ENCODE data around the gene AHNAK2.

The AHNAK2 gene

DNA sequence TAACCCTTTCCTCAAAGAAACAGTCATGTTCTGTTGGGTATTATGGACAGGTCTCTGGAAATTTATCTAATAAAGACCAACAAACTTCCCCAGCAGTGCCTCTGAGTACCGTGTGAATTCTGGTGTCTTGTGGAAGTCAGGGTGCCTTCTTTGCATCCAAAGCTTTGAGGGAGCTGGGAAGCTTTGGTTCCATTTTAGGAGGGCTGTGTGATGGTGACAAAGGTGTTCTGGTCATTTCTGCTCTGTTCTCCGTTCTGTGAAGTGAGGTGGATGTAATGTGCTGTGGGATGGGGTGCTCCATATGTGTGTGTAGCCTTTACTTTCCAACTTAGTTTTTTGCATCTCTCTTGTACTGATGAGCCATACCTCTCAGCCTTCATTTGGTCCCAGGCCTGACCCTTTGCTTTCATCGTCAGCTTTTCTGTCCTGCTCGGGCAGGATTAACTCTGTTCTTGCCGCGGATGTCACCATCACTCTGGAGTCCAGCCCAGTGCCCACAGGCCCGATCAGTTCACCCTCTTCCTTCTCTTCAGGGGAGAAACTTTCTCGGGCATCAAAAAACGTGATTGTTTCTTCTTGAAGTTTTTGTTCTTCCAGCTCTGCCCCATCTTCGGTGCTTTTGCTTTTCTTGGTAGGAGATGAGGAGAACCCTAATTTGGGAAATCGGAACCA is 40.3 kb downstream of the AHNAK2 start:
- 87% methylated on average over 11 of the region's 11 CpGs for WGBS
- H3K9ac ChIP-seq (ENCODE audit: low read depth, low read length), result no peak overlapping the region
- H3K36me3 ChIP-seq (ENCODE audit: insufficient read depth, low read length), result no peaks in the 10 kb centered on the region
- H3K9me3 ChIP-seq (ENCODE audit: insufficient read depth, low read depth, low read length), result no peaks in the 10 kb centered on the region
- no peaks in the 10 kb centered on the region for H3K4me1 ChIP-seq (ENCODE audit: insufficient read depth, low read length)
- no peak overlapping the region for H3K27ac ChIP-seq (ENCODE audit: low read depth, low read length)
- H3K4me3 ChIP-seq (ENCODE audit: low read length), result no peak overlapping the region
- peaks cover 51% of the 10 kb centered on the region for H3K27me3 ChIP-seq (ENCODE audit: insufficient read depth, low read length)

DNA sequence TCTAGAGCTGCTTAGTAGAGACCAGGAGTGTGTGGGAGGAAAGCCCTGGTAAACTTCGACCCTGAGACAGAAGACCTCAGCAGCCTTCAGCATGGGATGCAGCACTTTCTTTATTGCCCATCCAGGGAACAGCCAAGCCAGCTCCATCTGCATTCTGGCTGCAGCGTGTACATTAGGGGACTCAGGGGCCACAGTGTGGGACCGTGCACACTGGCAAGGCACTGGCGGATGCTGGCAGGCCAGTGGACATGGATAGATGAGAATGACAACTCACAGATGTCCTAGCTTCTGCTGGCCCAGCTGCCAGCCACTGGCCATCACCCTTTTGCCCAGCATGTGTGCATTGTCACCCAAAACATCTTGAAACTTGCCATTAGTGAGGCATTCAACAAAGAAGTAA is 41.0 kb downstream of the AHNAK2 start:
- H3K36me3 ChIP-seq (ENCODE audit: insufficient read depth, low read length), result no peaks in the 10 kb centered on the region
- WGBS, result 83% methylated on average over 4 of the region's 4 CpGs
- peaks cover 58% of the 10 kb centered on the region for H3K27me3 ChIP-seq (ENCODE audit: insufficient read depth, low read length)
- no peak overlapping the region for H3K27ac ChIP-seq (ENCODE audit: low read depth, low read length)
- H3K9me3 ChIP-seq (ENCODE audit: insufficient read depth, low read depth, low read length), result no peaks in the 10 kb centered on the region
- H3K9ac ChIP-seq (ENCODE audit: low read depth, low read length), result no peak overlapping the region
- H3K4me3 ChIP-seq (ENCODE audit: low read length), result no peak overlapping the region
- no peaks in the 10 kb centered on the region for H3K4me1 ChIP-seq (ENCODE audit: insufficient read depth, low read length)

DNA sequence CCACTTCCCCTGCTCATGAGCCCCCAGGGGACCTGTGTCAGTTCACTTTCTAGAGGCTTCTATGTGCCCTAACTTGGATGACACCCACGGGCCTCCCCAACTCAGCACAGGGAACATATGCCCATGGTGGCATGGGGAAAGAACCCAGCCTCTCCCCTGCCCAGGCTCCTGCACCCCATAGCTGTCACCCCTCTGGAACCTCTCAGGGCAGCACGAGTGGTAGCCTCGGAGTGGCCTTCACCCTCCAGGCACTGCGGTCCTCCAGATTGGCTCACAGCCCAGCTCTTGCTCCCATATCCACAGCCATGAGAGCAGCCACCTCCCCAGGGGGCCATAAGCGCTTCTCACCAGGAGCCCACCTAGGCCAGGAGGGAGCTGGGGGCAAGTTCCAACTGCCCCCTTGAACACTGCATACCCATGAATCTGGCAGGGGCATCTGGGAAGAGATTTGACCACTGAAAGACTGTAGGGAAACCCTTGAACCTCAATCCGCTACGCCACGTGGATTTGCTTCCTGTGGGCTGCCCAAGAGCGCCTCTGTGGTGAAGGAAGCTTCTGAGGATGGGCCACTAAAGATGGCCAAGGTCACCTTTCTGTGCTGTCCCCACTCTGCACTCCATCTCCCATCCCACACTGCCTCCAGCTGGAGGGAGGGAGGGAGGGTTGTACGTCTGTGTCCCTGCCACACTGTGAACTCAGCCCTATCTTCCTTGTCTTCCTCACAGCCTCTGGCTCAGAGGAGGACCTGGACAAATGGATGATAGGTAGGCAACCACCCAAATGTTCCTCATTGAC is 41.6 kb downstream of the AHNAK2 start:
- Histone ChIP-seq H3K9ac (ENCODE audit: low read depth, low read length) (no peak overlapping the region), H3K27ac (ENCODE audit: low read depth, low read length) (no peak overlapping the region), H3K4me3 (ENCODE audit: low read length) (no peak overlapping the region), H3K9me3 (ENCODE audit: insufficient read depth, low read depth, low read length) (no peaks in the 10 kb centered on the region), H3K4me1 (ENCODE audit: insufficient read depth, low read length) (no peaks in the 10 kb centered on the region), H3K36me3 (ENCODE audit: insufficient read depth, low read length) (no peaks in the 10 kb centered on the region), H3K27me3 (ENCODE audit: insufficient read depth, low read length) (peaks cover 64% of the 10 kb centered on the region)
- 90% methylated on average over 9 of the region's 10 CpGs for WGBS

DNA sequence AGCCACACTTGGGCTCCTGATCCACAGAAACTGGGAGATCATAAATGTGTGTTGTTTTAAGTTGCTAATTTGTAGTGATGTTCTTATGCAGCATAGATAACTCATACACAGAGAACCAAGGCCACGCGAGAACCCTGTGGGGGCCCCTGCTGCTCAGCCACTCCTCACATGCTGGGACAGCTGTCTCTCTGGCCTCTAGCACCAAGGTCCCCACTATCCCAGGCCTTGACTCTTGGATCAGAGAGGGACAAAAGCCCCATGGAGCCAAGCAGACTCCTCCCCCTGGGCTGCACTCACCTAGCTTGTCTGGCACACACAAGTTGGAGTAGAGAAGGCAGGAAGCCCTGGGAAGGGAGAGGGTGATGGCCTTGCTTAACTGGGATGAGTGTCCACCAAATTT is 42.2 kb downstream of the AHNAK2 start:
- Histone ChIP-seq H3K27me3 (ENCODE audit: insufficient read depth, low read length) (peaks cover 70% of the 10 kb centered on the region), H3K36me3 (ENCODE audit: insufficient read depth, low read length) (no peaks in the 10 kb centered on the region), H3K27ac (ENCODE audit: low read depth, low read length) (no peak overlapping the region), H3K9me3 (ENCODE audit: insufficient read depth, low read depth, low read length) (no peaks in the 10 kb centered on the region), H3K4me1 (ENCODE audit: insufficient read depth, low read length) (no peaks in the 10 kb centered on the region), H3K9ac (ENCODE audit: low read depth, low read length) (no peak overlapping the region), H3K4me3 (ENCODE audit: low read length) (no peak overlapping the region)
- 88% methylated on average over 2 of the region's 2 CpGs for WGBS

DNA sequence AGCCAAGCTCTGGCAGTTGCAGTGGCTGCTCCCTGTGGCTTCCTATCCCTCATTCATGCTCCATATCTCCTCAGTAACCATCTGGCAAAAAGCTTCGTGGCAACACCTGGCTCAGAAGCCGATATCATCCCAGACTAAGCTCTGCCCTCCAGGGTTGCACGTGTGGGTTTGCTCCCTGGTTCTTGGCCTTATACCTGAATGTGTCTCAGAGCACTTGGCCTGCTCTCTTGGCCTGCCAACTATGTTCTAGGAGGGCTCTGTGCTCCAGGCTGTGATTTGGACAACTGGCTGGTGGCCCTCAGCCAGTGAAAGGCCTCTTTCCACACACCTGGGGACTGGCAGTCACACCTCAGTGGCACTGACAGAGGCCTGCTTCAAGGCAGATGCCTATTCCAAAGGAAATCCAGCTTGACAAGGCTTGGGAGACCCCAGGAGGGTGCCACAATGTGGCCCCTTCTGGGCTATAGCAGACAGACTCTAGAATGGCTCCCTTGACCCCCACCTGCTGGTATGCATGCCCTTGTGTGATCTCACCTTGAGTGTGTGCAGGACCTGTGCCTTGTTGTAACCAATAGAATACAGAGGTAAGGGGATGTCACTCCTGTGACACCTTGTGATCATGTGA is 43.0 kb downstream of the AHNAK2 start:
- Histone ChIP-seq H3K9me3 (ENCODE audit: insufficient read depth, low read depth, low read length) (no peaks in the 10 kb centered on the region), H3K9ac (ENCODE audit: low read depth, low read length) (no peak overlapping the region), H3K4me1 (ENCODE audit: insufficient read depth, low read length) (no peaks in the 10 kb centered on the region), H3K27me3 (ENCODE audit: insufficient read depth, low read length) (peaks cover 76% of the 10 kb centered on the region), H3K27ac (ENCODE audit: low read depth, low read length) (no peak overlapping the region), H3K36me3 (ENCODE audit: insufficient read depth, low read length) (no peaks in the 10 kb centered on the region), H3K4me3 (ENCODE audit: low read length) (no peak overlapping the region)
- WGBS, result 87% methylated on average over 3 of the region's 3 CpGs

DNA sequence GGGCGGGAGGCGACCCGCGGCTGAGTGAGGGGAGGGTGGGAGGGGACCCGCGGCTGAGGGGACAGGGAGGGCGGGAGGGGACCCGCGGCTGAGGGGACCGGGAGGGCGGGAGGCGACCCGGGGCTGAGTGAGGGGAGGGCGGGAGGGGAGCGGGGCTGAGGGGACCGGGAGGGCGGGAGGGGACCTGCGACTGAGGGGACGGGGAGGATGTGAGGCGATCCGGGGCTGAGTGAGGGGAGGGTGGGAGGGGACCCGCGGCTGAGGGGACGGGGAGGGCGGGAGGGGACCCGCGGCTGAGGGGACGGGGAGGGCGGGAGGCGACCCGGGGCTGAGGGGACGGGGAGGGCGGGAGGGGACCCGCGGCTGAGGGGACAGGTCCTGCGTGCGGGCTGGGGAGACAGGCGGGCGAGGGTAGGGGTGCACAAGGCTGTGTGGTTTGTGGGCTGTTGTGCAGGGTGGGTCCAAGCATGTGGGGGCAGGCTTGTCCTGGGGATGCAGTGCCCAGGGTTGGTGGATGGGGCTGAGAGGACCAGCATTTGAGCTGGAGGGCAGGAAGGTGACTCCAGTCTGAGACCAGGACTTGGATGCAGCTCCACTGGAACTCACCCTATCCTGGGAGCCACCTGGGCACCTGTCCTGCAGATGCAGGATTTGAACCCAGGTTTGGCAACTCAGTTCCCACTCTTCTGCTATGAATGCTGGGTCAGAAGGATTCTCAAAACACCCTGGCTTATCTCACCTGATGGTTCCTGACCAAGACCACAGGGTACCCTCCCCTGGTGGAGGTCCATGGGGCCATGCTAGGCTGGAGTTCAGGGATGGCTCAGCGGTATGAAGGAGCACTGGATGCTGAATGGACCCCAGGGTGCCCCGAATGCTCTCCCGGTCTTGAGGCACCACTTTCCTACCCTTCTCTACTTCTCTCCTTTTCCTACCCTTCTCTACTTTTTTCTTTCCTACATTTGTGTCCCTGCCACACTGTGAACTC is 44.1 kb downstream of the AHNAK2 start:
- H3K36me3 ChIP-seq (ENCODE audit: insufficient read depth, low read length), result no peaks in the 10 kb centered on the region
- no peak overlapping the region for H3K27ac ChIP-seq (ENCODE audit: low read depth, low read length)
- H3K9ac ChIP-seq (ENCODE audit: low read depth, low read length), result no peak overlapping the region
- no peaks in the 10 kb centered on the region for H3K4me1 ChIP-seq (ENCODE audit: insufficient read depth, low read length)
- peak overlapping the region; percentile 42 for H3K4me3 ChIP-seq (ENCODE audit: low read length)
- no peaks in the 10 kb centered on the region for H3K9me3 ChIP-seq (ENCODE audit: insufficient read depth, low read depth, low read length)
- WGBS, result 23% methylated on average over 19 of the region's 42 CpGs
- H3K27me3 ChIP-seq (ENCODE audit: insufficient read depth, low read length), result peaks cover 79% of the 10 kb centered on the region

DNA sequence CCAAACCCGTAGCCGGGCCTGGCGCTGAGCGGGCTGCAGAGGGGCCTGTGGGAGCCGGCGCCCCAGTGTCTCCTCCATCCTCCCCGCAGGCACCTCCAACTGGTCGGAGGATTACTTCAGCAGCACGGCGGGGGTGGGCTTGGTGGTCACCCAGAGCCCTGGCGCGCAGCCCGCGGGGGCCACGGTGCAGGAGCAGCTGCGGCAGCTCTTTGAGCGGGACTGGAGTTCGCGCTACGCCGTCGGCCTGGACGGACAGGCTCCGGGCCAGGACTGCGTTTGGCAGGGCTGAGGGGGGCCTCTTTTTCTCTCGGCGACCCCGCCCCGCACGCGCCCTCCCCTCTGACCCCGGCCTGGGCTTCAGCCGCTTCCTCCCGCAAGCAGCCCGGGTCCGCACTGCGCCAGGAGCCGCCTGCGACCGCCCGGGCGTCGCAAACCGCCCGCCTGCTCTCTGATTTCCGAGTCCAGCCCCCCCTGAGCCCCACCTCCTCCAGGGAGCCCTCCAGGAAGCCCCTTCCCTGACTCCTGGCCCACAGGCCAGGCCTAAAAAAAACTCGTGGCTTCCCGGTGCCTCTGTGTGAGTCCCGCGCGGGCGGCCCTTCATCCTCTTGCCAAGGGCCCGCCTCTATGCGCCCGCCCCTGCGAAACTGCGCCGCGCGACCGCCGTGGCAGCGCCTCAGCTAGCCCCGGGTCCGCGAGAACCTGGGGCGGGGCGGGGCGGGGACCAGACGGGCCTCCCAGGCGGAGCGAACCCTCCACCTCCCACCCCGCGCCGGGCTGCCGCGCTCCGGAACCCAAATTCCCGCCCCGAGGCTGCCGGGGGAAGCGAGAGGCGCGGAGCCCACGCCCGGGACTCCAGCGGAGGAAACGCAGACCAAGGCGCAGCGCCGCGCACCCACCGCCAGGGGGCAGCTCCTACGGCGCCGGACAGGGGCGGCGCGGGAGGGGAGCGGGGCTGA is 45.2 kb downstream of the AHNAK2 start:
- Histone ChIP-seq H3K36me3 (ENCODE audit: insufficient read depth, low read length) (no peaks in the 10 kb centered on the region), H3K9me3 (ENCODE audit: insufficient read depth, low read depth, low read length) (no peaks in the 10 kb centered on the region), H3K27ac (ENCODE audit: low read depth, low read length) (no peak overlapping the region), H3K9ac (ENCODE audit: low read depth, low read length) (peak overlapping the region; percentile 47; the same call in 1 of the 2 replicates), H3K4me3 (ENCODE audit: low read length) (peak overlapping the region; percentile 49), H3K27me3 (ENCODE audit: insufficient read depth, low read length) (peaks cover 70% of the 10 kb centered on the region), H3K4me1 (ENCODE audit: insufficient read depth, low read length) (no peaks in the 10 kb centered on the region)
- WGBS, result 3% methylated on average over 96 of the region's 100 CpGs

DNA sequence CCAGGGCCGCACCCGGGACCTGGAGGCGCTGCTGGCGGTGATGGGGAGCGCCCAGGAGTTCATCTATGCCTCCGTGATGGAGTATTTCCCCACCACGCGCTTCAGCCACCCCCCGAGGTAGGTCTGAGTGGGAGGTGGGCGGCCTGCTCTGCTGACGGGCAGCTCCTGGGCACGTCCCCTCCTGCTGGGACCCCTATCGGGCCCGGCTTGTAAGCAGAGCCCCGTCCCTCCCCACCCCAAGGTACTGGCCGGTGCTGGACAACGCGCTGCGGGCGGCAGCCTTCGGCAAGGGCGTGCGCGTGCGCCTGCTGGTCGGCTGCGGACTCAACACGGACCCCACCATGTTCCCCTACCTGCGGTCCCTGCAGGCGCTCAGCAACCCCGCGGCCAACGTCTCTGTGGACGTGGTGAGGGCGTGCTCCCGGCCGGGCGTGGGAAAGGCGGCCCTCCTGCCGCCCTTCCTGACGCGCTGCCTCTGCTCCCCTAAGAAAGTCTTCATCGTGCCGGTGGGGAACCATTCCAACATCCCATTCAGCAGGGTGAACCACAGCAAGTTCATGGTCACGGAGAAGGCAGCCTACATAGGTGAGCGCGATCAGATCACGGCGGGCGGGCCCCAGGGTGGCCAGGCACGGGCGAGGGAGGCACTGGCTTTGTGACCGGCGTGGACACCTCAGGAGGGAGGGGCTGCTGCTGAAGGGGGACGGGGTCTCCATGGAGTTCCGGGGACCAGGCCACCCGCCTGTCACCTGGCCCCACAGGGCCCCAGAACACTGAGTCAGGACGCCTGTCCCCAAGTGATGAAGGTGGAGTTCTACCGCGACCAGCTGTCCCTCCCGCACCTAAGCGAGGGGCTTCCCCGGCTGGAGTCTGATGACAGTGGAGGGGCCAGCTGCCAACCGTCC is 46.2 kb downstream of the AHNAK2 start:
- Histone ChIP-seq H3K27ac (ENCODE audit: low read depth, low read length) (no peak overlapping the region), H3K36me3 (ENCODE audit: insufficient read depth, low read length) (no peaks in the 10 kb centered on the region), H3K9me3 (ENCODE audit: insufficient read depth, low read depth, low read length) (no peaks in the 10 kb centered on the region), H3K4me3 (ENCODE audit: low read length) (peak overlapping the region; percentile 49), H3K27me3 (ENCODE audit: insufficient read depth, low read length) (peaks cover 60% of the 10 kb centered on the region), H3K9ac (ENCODE audit: low read depth, low read length) (no peak overlapping the region), H3K4me1 (ENCODE audit: insufficient read depth, low read length) (no peaks in the 10 kb centered on the region)
- WGBS, result 68% methylated on average over 64 of the region's 64 CpGs

DNA sequence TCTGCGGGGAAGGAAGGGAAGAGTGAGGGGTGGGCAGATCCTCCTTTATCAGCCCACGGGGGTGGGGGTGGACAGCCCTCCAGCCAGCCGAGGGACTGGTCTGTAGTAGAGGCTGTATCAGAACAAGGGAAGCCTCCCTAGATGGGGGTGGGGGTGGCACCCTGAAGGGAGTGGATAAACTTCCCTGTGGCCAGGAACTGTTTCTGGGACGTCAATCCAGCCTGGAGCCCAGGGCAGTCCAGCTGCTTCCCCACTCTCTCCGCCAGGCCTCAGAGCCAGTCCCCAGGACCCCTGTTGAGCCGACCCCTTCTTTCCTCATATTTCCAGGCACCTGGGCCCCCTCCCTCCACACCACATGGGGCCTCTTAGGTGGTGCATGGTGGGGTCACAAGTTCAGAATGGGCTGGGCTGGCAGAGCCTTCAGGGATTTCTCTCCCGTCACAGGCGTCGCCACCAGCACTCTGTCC is 46.8 kb downstream of the AHNAK2 start:
- Histone ChIP-seq H3K27ac (ENCODE audit: low read depth, low read length) (no peak overlapping the region), H3K9me3 (ENCODE audit: insufficient read depth, low read depth, low read length) (no peaks in the 10 kb centered on the region), H3K4me1 (ENCODE audit: insufficient read depth, low read length) (no peaks in the 10 kb centered on the region), H3K27me3 (ENCODE audit: insufficient read depth, low read length) (peaks cover 59% of the 10 kb centered on the region), H3K4me3 (ENCODE audit: low read length) (no peak overlapping the region), H3K36me3 (ENCODE audit: insufficient read depth, low read length) (no peaks in the 10 kb centered on the region), H3K9ac (ENCODE audit: low read depth, low read length) (no peak overlapping the region)
- WGBS, result 86% methylated on average over 8 of the region's 9 CpGs

Measured in HUES64 (cell line).